LNCaP clone FGC (cell line): ENCODE measurements around the gene SORBS2.

Experiments
- DNase-seq: peaks from one replicate; pipeline ENCODE4 v3.0.0-alpha.2; 2011; ENCODE audit warnings: low read depth
- H3K4me3 ChIP-seq: 2 replicates; pipeline ENCODE4 v1.5.1; 2011; ENCODE audit warnings: mild to moderate bottlenecking, low read depth, low read length, control low read depth
- CTCF ChIP-seq: IDR thresholded peaks from 2 replicates; pipeline ENCODE4 v1.5.1; 2012; ENCODE audit warnings: mild to moderate bottlenecking; ENCODE audit not compliant: control insufficient read depth, insufficient read depth; ENCODE audit errors: extremely low read depth

SORBS2 gene

GRCh38 chr4:185625503-185625902 lies 186.5 kb downstream of the SORBS2 start:
- no peak for DNase-seq
- no peak for TF ChIP-seq CTCF
- H3K4me3 ChIP-seq, result no peak overlapping the region

GRCh38 chr4:185624259-185624589 lies 187.8 kb downstream of the SORBS2 start:
- DNase-seq, result no peak
- H3K4me3 ChIP-seq, result no peak overlapping the region
- TF ChIP-seq CTCF, result no peak

DNA sequence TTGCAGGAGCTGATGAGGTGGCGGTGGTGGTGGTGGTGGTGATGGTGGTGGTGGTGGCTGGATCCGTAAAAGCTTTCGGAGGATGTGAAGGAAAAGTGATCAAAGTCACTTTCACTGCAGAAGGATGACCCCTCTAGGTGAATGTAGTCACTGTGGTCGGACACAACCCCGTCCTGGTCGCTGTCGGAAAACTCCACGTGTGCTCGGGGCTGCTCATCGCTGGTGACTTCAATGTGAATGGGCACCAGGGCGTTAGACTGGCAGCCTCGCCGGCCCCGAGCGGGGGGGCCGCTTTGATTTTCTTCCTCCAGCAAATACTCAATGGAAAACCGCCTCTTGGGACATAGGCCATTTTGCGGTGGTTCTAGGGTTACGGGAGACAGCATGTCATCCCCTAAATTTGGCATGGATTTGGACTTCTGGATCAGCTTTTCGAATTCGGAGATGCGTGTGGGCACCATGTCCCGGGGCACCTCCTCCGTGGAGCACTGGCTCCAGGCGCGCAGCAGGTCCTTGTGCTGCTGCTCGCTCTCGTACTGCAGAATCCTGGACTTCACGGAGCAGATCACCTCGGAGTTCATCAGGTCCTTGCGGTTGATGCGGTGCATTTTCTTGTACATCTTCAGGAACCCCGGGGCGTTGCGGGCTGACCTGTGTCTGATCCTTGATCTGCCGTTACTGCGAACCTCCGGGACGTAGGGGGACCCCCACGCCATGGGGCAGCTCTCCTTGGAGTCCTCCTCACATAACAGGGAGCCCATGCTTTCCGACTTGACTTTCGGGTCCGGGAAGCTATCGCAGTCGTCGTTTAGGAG lies 188.3 kb downstream of the SORBS2 start:
- no peak overlapping the region for H3K4me3 ChIP-seq
- TF ChIP-seq CTCF, result no peak
- DNase-seq, result no peak

DNA sequence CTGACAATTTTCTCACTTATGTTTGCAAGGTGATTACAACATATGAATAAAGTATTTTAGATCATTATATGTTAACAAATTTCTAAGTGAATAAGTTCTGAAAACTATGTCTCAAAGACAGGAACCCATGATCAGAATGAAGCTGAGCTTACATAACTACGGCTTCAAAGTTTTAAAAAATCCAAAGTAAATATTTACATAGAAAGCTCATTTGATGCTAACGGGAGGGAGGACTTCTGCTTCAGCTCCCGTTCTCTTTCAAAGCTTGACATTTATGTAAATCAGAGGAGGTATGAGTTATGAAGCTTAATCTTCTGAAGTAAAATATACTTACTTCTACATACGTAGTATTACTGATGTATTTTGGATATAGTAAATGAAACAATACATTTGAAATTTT lies 203.8 kb downstream of the SORBS2 start:
- no peak for TF ChIP-seq CTCF
- no peak for DNase-seq
- no peak overlapping the region for H3K4me3 ChIP-seq

DNA sequence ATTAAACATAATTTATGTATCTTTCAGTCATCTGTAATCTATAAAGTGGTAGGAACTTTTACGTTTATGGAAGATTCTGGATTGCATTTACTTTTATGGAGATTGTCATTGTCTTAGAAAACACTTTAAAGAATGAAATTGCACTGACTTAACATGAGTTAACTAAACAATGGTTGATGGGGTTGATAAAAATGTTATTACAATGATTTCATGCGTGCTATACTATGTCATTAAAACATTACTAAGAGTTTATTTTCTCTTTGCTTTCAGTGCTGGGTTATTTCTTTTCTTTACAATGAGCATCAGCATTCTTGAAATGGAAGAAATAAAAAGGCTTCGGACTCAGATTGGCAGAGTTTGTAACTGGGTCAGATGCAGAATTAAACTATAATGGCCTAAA lies 209.6 kb downstream of the SORBS2 start:
- no peak for DNase-seq
- no peak for TF ChIP-seq CTCF
- no peak overlapping the region for H3K4me3 ChIP-seq

DNA sequence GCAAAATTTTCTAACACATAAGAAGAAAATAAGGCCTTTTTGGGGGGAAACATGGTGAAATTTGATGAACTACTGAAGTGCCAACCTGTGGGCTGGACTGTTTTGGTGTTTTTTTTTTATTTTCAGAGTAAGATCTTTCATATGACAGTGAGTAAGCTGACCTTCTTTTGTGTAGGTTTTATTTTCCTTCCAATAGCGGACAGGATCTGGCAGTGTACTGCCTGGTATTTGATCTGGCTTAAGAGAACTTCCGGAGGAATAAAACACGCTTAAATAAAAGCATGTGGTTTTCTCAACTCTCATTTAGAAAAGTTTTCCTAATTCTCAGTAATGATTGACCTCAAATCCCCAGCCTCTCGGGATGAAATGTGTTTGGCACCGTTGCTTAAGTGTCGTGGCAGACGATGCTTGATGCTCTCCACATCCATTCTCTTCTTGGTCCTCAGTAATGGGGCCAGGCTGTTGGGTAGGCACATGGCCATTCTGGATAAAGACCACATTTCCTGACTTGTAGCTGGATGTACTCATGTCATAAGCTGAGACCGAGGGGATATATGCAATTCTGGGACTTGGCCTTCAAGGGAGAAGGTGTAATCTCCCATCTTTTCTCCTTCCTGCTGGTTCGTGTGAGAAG lies 211.1 kb downstream of the SORBS2 start:
- no peak for DNase-seq
- no peak for TF ChIP-seq CTCF
- no peak overlapping the region for H3K4me3 ChIP-seq
